HFF-Myc (cell line): ENCODE results near the gene CEACAM7.
"Not testable (repeated sequence)": the region's sequence is repeated elsewhere in the genome, so short reads cannot be mapped to it uniquely, and the experiment has no call there.

Experiments used
- DNase-seq: peaks from one replicate; pipeline ENCODE4 v3.0.0-alpha.2; 2011; ENCODE audit warnings: low read depth; ENCODE audit errors: extremely low read depth
- H3K4me3 ChIP-seq: replicated peaks from 2 replicates; pipeline ENCODE4 v1.5.1; 2011; ENCODE audit warnings: low read depth, mild to moderate bottlenecking, control low read depth, low read length
- TF ChIP-seq, protein P1 (sequence below): IDR thresholded peaks from 2 replicates; pipeline ENCODE4 v1.5.1; 2012; ENCODE audit warnings: mild to moderate bottlenecking, low read depth, low read length, control low read depth; ENCODE audit errors: missing control alignments

The CEACAM7 gene

DNA sequence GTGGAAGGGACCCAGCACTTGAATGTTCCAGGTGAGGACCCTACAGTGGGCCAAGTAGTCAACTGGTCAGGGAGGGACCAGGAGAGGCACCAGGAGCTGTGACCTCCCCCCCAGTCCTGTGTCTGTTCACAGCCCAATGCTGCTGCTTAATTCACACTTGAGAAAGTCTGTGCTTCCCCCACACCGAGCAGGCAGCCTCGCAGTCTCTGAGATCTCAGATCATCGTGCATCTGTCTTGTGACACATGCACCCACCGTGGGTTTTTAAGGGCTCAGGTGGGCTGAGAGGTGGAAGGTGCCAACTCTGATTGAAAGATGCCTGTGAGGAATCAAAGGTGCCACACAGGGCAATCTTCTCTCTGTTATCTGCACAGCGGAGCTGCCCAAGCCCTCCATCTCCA lies 26.5 kb upstream of the CEACAM7 start:
- no peak for DNase-seq
- TF ChIP-seq, protein P1, sequence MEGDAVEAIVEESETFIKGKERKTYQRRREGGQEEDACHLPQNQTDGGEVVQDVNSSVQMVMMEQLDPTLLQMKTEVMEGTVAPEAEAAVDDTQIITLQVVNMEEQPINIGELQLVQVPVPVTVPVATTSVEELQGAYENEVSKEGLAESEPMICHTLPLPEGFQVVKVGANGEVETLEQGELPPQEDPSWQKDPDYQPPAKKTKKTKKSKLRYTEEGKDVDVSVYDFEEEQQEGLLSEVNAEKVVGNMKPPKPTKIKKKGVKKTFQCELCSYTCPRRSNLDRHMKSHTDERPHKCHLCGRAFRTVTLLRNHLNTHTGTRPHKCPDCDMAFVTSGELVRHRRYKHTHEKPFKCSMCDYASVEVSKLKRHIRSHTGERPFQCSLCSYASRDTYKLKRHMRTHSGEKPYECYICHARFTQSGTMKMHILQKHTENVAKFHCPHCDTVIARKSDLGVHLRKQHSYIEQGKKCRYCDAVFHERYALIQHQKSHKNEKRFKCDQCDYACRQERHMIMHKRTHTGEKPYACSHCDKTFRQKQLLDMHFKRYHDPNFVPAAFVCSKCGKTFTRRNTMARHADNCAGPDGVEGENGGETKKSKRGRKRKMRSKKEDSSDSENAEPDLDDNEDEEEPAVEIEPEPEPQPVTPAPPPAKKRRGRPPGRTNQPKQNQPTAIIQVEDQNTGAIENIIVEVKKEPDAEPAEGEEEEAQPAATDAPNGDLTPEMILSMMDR, result no peak
- no peak overlapping the region for H3K4me3 ChIP-seq

DNA sequence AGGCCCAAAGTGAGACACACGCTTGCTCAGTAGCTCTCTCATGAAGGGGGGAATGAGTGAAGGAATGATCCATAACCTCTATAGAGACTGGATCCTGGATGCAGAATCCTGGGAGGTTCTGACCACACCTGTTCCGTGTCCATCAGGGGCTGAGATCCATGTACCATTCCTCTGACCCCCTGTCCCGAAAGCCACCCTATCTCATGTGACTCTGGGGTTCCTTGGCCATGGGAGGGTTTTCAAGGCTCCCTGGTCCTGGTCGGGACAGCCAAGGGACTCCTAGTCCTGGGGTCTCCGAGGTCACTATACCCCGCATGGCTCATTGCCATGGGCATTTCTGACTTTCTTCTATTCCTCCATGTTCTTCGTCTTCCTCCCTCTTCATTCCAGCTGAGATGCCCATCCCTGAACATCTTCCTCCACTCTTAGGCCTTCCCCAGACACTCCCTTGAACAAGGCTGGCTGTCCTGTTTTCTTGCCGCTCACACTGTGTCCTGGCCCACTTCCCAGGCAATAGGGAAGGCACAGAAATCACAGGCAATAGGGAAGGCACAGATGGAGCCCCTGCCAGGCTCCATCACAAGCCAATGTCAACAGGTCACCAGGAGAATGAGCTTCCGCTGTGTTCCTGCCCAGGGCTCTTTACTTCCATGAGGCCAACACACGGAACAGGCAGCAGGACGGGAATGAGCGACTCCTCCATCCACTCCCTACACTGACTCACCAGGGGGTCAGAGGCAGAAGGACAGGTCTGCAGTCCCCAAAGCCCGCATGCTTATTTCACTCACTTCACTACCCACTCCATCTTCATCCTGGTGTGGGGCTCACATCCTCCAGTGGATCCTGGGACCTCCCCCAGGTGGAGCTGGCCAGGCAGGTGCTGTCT lies 23.5 kb upstream of the CEACAM7 start:
- no peak for DNase-seq
- no peak overlapping the region for H3K4me3 ChIP-seq
- TF ChIP-seq, protein P1, result no peak

DNA sequence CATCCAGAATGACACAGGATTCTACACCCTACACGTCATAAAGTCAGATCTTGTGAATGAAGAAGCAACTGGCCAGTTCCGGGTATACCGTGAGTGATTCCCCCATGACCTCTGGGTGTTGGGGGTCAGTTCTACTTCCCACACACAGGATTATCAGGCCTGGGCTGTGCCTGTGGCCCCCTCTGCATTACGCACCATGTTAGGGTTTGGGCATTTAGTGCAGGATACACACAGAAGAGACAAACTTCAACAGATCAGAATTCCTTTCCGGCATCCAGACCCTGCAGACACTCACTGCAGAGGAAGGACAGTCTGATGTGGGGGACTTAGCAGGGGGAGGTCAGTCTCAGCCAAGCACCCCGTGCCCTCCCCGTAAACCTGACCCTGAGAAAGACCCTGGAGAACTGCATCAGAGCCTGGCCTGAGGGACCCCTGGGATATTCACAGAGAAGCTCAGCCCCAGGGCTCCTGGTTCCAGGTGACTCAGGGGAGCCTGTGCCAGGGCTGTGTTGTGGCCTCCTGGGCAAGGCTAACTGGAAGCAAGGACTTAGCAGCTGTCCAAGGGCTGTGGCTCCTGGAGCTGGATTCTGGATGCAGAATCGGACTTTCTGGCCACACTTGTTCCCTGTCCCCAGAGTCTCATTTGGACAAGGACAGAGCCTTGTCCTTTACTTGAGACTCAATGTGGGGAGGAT lies 22.0 kb upstream of the CEACAM7 start:
- no peak for DNase-seq
- TF ChIP-seq, protein P1, result no peak
- no peak overlapping the region for H3K4me3 ChIP-seq

DNA sequence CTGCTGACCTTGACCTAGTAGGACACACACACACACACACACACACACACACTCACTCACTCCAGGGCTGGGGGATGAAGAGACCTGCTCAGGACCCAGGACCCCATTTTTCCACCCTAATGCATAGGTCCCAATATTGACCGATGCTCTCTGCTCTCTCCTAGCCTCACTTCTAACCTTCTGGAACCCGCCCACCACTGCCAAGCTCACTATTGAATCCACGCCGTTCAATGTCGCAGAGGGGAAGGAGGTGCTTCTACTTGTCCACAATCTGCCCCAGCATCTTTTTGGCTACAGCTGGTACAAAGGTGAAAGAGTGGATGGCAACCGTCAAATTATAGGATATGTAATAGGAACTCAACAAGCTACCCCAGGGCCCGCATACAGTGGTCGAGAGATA lies 21.4 kb upstream of the CEACAM7 start:
- not testable (repeated sequence) for H3K4me3 ChIP-seq, DNase-seq

DNA sequence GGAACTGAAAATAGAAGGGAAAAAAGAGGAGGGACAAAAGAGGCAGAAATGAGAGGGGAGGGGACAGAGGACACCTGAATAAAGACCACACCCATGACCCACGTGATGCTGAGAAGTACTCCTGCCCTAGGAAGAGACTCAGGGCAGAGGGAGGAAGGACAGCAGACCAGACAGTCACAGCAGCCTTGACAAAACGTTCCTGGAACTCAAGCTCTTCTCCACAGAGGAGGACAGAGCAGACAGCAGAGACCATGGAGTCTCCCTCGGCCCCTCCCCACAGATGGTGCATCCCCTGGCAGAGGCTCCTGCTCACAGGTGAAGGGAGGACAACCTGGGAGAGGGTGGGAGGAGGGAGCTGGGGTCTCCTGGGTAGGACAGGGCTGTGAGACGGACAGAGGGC lies 20.4 kb upstream of the CEACAM7 start, which contains the start of gene CEACAM5:
CEACAM5 (plus strand) TSS at position 146 of the 400 bp plus-strand sequence; CDS start at position 252, 106 bp downstream.
- TF ChIP-seq, protein P1, result no peak
- DNase-seq, result no peak
- H3K4me3 ChIP-seq, result no peak within 1 kb of the TSS

DNA sequence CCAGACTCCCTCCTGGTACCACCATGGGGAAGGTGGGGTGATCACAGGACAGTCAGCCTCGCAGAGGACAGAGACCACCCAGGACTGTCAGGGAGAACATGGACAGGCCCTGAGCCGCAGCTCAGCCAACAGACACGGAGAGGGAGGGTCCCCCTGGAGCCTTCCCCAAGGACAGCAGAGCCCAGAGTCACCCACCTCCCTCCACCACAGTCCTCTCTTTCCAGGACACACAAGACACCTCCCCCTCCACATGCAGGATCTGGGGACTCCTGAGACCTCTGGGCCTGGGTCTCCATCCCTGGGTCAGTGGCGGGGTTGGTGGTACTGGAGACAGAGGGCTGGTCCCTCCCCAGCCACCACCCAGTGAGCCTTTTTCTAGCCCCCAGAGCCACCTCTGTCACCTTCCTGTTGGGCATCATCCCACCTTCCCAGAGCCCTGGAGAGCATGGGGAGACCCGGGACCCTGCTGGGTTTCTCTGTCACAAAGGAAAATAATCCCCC lies 19.9 kb upstream of the CEACAM7 start:
- no peak overlapping the region for H3K4me3 ChIP-seq
- TF ChIP-seq, protein P1, result no peak
- DNase-seq, result no peak

DNA sequence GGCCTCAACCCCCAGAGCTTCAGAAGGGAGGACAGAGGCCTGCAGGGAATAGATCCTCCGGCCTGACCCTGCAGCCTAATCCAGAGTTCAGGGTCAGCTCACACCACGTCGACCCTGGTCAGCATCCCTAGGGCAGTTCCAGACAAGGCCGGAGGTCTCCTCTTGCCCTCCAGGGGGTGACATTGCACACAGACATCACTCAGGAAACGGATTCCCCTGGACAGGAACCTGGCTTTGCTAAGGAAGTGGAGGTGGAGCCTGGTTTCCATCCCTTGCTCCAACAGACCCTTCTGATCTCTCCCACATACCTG lies 19.4 kb upstream of the CEACAM7 start:
- DNase-seq, result no peak
- H3K4me3 ChIP-seq, result no peak overlapping the region
- TF ChIP-seq, protein P1, result no peak
